Measurements from ENCODE around the gene ETNK2. TPM values are rescaled to one million over a fixed set of nuclear protein-coding genes. Genes with fewer than 3 reads are reported as not detected.

The ETNK2 gene
- total RNA-seq, 4 donors from 2014 or later = 6.7 to 54.4 (median 25.0) TPM

DNA sequence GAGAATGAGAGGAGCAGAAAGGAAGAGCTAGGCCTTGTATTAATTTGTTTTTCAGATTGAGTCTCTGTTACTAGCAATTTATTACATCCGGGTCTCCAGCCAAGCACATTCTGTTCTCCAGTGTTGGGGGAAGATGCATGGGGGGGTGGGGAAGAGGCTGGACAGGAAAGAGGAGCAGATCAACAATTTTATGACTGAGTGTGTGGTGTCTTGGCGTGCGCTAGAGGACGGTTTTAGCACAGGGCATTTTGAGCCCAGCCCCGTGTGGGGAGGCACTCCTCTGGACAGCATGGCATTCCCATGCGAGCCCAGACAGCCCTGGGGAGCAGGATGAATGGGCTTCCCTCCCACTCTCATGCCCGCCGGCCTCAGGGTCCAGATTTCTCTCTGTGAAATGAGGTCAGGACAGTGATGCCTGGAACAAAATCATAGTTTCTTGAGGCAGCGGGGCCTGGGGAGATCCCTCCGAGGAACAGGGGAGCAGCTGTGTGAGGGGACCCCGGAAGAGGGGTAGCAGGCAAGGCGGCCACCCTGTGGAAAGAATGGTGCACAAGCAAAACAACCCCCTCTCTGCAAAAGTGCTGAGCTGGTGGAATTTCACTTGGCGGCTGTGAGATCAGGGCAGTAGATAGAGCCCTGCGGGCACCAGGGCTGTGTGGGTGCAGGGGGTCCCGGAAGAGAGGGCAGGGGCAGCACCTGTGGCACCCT is 62.6 kb downstream of the ETNK2 start:
- H3K4me1 ChIP-seq = peaks cover 32 to 97% (median 40%) of the 10 kb centered on the region in 3 donors
- H3K9me3 ChIP-seq = no peaks in the 10 kb centered on the region
- intact Hi-C loops (cut with DNase I) = no loop called here
- peak overlapping the region; percentile 67 to 91 (median 88) for H3K27ac ChIP-seq
- WGBS, 2 donors = 40 to 47% methylated on average over 11 to 12 of the region's 15 CpGs
- no peak for TF ChIP-seq POLR2A (IDR thresholded peaks at IDR 0.05)
- DNase-seq = no peak
- no peaks in the 10 kb centered on the region for H3K36me3 ChIP-seq
- H3K27me3 ChIP-seq = no peaks in the 10 kb centered on the region
- peak overlapping the region in 3 of 4 donors; percentile 3 to 44 (median 18) for H3K4me3 ChIP-seq

DNA sequence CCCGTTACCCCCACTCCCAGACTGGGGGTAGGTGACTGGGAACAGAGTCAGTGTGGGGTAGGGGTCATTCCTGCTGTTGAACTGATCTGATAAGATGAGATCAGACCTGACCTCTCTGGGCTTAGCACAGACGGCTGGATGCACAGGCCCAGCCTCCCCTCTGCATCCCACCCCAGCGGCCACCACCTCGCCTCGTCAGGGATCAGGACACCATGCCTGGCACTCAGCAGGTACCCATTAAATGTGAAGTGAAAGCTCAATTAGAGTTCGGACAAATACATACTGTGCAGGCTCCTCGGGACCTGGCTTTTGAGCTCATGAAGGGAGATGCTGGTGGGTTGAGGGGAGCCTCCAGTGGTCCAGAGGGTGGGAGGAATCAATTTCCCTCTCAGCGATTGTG is 63.2 kb downstream of the ETNK2 start:
- TF ChIP-seq, protein P1, sequence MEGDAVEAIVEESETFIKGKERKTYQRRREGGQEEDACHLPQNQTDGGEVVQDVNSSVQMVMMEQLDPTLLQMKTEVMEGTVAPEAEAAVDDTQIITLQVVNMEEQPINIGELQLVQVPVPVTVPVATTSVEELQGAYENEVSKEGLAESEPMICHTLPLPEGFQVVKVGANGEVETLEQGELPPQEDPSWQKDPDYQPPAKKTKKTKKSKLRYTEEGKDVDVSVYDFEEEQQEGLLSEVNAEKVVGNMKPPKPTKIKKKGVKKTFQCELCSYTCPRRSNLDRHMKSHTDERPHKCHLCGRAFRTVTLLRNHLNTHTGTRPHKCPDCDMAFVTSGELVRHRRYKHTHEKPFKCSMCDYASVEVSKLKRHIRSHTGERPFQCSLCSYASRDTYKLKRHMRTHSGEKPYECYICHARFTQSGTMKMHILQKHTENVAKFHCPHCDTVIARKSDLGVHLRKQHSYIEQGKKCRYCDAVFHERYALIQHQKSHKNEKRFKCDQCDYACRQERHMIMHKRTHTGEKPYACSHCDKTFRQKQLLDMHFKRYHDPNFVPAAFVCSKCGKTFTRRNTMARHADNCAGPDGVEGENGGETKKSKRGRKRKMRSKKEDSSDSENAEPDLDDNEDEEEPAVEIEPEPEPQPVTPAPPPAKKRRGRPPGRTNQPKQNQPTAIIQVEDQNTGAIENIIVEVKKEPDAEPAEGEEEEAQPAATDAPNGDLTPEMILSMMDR (IDR thresholded peaks at IDR 0.05) = no peak
- Histone ChIP-seq H3K27ac (peak overlapping the region; percentile 67 to 91 (median 88)), H3K4me3 (peak overlapping the region in 3 of 4 donors; percentile 3 to 44 (median 15)), H3K36me3 (no peaks in the 10 kb centered on the region), H3K27me3 (no peaks in the 10 kb centered on the region), H3K4me1 (peaks cover 38 to 97% (median 46%) of the 10 kb centered on the region in 3 donors), H3K9me3 (no peaks in the 10 kb centered on the region)
- intact Hi-C loops (cut with DNase I) = no loop called here
- DNase-seq = no peak
- WGBS, 2 donors = 72 to 85% methylated on average over 7 to 8 of the region's 8 CpGs

DNA sequence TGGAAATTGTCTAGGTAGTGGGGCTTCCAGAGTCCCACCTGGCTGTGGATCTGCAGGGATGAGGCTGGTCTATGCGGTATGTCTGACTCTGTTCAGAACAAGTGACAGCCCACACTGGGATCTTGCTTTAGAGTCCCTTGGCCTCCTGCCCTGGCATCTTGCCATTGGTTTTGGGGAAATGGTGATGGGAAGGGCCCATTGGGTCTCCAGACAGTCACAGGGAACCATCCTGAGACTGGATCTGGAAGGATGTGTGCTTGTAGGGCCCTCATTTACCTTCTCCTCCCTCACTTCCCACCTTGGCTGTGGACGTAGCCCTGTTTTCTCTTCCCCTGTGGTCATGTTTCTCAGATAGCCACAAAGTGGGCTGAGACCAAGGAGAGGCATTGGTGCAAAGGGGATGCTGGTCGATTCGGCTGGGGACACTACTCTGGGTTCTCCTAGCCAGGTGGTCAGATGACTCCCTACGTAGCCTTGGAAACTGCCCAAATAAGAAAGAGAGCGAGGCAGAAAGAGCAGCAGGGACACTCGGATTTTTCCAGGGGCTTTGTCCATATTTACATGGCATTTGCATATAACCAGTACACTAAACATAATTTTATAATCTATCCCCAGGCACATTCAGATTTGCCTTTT is 63.8 kb downstream of the ETNK2 start:
- TF ChIP-seq, protein P1 (IDR thresholded peaks at IDR 0.05) = no peak
- 79 to 86% methylated on average over 4 to 6 of the region's 7 CpGs for WGBS, 2 donors
- Histone ChIP-seq H3K9me3 (no peaks in the 10 kb centered on the region), H3K4me3 (peak overlapping the region in 1 of 4 donors; percentile 44), H3K27me3 (no peaks in the 10 kb centered on the region), H3K27ac (peak overlapping the region; percentile 67 to 91 (median 88)), H3K4me1 (peaks cover 39 to 97% (median 46%) of the 10 kb centered on the region in 3 donors), H3K36me3 (no peaks in the 10 kb centered on the region)
- intact Hi-C loops (cut with DNase I) = no loop called here
- DNase-seq = no peak

DNA sequence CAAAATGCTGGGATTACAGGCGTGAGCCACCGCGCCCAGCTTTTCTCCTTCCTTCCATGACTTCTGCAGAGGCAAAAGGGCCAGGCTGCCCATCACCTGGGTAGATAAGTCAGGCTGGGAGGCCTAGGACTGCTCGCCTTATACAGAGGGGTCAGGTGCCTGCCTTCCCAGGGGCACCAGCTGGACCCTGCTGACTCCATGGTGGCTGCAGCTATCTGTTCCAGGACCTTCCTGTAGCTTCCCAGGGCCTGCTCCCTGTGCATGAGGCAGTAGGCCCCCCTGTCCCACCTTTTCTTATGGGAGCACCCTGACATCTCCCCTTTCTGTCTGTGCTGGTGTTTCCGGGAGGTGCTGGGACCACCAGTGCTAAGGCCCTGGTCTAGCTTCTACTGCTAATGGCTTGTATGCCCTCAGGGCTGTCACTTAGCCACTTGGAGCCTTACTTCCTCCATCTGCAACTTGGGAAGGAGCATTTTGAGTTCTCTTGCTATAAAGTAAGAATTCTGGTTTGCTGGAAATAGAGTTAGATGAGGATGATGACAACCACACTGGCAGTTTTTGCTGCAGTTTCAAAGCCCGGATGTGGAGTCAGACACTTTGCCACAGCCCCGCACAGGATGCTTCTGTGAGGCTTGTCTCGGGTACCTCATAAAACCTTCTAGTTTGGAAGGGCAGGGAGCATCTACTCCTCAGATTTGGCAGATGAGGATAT is 64.5 kb downstream of the ETNK2 start:
- TF ChIP-seq, protein P1 (IDR thresholded peaks at IDR 0.05) = no peak
- TF ChIP-seq POLR2A (IDR thresholded peaks at IDR 0.05) = no peak
- DNase-seq = no peak
- no peaks in the 10 kb centered on the region for H3K36me3 ChIP-seq
- peak overlapping the region; percentile 67 to 91 (median 88) for H3K27ac ChIP-seq
- peaks cover 39 to 98% (median 45%) of the 10 kb centered on the region in 3 donors for H3K4me1 ChIP-seq
- no peaks in the 10 kb centered on the region for H3K9me3 ChIP-seq
- H3K27me3 ChIP-seq = no peaks in the 10 kb centered on the region
- intact Hi-C loops (cut with DNase I) = no loop called here
- peak overlapping the region in 1 of 4 donors; percentile 44 for H3K4me3 ChIP-seq
- WGBS, 2 donors = 80 to 81% methylated on average over 3 of the region's 8 CpGs

DNA sequence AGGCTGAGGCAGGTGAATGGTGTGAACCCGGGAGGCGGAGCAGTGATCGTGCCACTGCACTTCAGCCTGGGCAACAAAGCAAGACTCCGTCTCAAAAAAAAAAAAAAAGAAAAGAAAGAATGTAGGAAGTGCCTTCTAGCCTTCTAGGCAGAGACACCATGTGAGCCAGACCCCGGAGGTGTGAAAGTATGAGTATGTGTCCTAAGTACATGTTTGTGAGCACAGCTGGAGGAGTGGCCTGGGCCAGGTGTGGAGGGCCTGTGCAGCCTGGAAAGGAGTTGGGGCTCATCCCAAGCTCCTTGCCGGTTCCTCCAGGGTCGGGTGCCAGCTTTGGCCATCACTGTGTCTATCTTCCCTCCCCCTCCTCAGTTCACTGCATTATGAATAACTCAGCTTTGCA is 66.0 kb downstream of the ETNK2 start:
- DNase-seq = no peak
- peak overlapping the region in 1 of 4 donors; percentile 90 for H3K27ac ChIP-seq
- WGBS, 2 donors = 51 to 69% methylated on average over 7 of the region's 7 CpGs
- peaks cover 45 to 99% (median 58%) of the 10 kb centered on the region in 3 donors for H3K4me1 ChIP-seq
- no peaks in the 10 kb centered on the region for H3K27me3 ChIP-seq
- intact Hi-C loops (cut with DNase I) = no loop called here
- H3K9me3 ChIP-seq = no peaks in the 10 kb centered on the region
- no peaks in the 10 kb centered on the region for H3K36me3 ChIP-seq
- TF ChIP-seq POLR2A (IDR thresholded peaks at IDR 0.05) = no peak
- TF ChIP-seq, protein P1 (IDR thresholded peaks at IDR 0.05) = no peak
- no peak overlapping the region for H3K4me3 ChIP-seq
